RCC 7860 (cell line): ENCODE results near the gene YES1.
"Not testable (repeated sequence)": the region's sequence is repeated elsewhere in the genome, so short reads cannot be mapped to it uniquely, and the experiment has no call there.

Experiments used
- DNase-seq: peaks from one replicate; pipeline ENCODE4 v3.0.0-alpha.2; 2015; ENCODE audit warnings: low spot score
- FAIRE-seq: peaks from 2 replicates; lab custom pipeline; 2012; peaks lifted over from hg19 to GRCh38; lab: Jason Lieb, UNC

YES1 gene

DNA sequence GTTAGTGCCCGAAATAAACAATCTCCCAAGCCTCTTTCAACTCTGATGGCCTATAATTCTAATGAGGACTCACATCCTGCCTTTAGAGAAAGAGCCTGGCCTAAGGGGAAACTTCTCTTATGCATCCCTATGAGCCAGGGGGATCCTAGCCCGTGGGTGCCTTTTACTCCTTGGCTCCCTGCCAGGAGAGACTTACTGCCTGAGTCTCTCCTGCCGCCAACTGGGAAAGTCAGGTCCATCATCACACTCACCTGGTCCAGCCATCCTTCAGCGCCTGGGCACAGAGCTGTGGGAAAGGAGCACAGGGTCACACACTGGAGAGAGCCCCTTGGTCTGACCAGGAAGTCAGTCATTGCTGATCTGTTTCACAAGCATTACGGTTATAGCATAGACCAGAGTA lies 123.7 kb downstream of the YES1 start:
- DNase-seq (no peak), FAIRE-seq (no peak)

- FAIRE-seq (no peak), DNase-seq (no peak)
These were observed 125.5 kb downstream of the YES1 start for GRCh38 chr18:686339-687111.

DNA sequence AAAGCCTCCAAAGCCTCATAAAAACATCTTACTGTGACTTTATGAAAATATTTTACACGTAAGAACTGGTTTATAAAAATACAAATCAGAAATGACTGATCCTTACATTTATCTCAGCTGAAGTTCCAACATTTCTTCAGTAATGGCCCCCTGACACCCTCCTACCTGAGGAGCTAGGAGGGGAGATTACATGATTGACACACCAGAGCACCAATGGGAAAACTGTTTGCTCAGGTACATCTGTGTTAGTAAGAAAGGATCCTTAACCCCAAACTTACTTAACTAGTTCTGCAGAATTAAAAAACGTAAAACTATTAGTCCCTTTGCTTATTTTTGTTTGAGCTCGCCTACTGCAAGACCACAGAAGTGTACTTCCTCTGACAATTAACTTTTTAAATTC lies 126.6 kb downstream of the YES1 start:
- DNase-seq (no peak), FAIRE-seq (no peak)

DNA sequence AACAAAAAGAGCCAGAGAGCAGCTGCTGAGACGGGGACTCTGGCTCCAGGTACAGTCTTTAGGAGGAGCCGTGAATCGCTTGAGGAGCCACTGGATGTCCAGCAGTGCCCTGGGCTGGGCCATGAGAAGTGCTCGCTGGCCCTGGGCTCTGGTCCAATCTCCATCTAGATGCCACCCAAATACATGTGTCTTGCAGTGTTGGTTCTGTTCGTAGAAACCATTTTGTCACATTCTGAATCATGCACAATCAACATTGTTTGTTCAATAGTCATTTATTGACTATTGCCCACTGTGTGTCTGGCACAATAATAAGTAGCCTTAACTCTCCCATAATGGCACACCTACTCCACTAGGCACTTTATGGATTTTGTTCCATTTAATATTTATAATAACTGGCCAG lies 128.5 kb downstream of the YES1 start:
- DNase-seq (no peak), FAIRE-seq (no peak)

DNA sequence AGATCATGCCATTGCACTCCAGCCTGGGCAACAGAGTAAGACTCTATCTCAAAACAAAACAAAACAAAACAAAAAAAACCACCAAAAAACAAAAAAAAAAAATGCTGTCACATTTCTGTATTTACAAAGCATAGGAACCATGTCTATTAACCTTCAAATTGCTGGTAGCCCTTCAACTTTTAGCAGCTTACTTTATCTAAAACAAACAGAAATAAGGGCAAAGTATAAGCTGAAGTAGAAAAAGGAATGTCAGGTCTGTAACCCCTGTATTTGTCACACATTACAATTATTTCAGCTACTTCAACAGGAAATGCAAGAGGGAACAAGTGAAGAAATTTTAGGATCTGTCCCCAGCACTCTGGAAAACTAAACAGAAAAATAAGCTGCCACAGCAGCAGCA lies 129.2 kb downstream of the YES1 start:
- no peak for DNase-seq

GRCh38 chr18:682416-682815 lies 129.6 kb downstream of the YES1 start:
- not testable (repeated sequence) for DNase-seq, FAIRE-seq

More for the DNA sequence above, 129.2 kb downstream of the YES1 start:
- FAIRE-seq: no peak

DNA sequence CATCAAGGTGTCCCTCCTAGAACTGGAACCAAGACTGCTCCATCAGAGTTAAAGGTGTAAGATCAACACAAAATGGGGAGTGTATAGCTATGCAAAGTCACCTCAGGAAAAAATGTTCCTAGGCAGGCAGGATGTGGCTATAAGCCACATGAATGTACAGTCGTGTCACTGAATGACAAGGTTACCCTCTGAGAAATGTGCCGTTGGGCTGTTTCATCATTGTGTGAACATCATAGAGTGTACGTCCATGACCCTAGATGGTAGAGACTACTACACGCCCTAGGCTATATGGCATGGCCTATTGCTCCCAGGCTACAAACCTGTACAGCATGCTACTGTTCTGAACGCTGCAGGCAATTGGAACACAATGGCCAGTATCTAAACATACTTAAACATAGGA lies 130.1 kb downstream of the YES1 start:
- DNase-seq: no peak
- no peak for FAIRE-seq

DNA sequence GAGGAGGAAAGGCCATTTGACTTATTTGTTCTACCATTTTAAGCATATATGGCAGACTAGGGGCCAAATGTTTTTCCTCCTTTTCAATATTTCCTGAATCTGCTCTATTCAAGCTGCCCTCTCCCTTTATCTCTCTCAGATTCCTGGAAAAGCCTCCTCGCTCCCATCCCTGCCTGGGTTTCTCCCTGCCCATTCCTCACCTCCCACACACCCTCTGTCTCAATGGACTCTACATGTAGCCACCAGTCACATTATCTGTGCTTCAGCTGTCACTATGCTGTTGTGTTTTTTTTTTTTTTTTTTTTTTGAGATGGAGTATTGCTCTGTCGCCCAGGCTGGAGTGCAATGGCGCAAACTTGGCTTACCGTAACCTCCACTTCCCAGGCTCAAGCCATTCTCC lies 131.7 kb downstream of the YES1 start:
- FAIRE-seq: no peak

DNA sequence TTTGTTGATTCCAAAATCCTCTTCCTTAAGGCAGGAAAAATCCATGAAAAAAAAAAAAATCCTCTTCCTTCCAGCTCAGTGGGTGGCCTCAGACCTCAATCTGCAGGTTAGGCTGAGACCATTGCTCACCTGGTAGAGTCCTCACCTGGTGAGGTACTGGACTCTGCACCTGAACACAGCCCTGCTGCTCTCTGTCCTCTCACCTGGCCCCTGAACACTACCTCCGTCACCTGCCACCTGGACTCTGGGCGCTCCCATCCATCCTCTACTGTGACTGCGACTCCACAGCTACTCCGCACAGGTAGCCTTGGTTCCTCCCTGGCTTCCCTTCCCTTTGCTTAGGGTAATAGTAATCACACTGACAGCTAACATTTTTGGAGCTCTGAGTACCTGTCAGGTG lies 132.5 kb downstream of the YES1 start:
- DNase-seq: no peak
- no peak for FAIRE-seq

More for the DNA sequence above, 131.7 kb downstream of the YES1 start:
- DNase-seq: no peak

DNA sequence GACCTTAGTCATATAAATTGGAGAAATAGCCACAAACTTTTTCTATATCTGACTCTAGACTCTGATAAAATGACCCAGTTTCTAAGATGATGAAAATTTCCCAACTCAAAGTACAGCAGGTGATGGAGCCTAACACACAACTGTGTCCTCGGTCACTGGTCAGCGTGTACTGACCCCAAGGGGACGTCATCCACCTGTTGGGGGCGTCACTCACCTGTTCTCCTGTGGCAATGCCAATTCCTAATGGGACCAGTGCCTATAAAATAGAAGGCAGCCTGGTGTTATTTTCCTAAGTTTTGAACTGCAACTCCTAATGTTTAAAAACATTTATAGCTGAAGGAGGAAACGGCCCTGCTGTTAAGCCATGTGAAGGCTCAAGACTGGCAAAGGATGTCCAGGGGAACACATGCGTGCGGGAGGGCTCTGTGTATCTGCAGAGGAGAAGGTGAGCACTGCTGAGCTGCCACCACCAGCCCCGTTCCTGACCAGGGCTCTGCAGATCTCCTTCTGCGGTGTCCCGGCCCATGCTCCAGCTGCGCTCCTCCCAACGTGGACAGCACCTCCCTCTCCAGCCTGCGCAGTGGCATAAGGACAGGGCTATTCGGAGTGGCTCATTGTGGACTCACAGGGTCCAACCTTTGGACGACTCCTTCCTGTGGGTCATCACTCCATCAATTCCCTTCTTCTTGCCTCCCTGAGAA lies 133.4 kb downstream of the YES1 start:
- no peak for DNase-seq
- FAIRE-seq: no peak

- FAIRE-seq (no peak), DNase-seq (no peak)
These were observed 134.1 kb downstream of the YES1 start for GRCh38 chr18:677951-678381.

DNA sequence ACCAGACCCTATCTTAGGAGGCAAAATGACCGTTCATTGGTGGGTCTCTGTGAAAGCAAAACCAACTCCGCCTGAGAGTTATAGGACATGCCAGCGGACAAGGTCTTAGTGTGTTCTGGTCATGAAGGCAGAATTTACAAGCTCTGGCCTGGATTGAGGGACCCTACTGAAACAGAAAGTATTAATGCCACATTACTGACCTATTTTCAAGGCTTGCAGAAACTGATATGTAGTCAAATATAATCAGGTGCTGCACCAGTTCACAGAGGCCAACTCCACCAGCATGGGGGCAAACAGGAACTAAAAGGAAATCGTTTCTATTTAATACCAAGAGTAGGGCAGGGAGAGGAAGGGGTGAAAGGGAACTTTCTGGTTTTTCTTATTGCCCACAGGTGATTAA lies 134.9 kb downstream of the YES1 start:
- FAIRE-seq (no peak), DNase-seq (no peak)

DNA sequence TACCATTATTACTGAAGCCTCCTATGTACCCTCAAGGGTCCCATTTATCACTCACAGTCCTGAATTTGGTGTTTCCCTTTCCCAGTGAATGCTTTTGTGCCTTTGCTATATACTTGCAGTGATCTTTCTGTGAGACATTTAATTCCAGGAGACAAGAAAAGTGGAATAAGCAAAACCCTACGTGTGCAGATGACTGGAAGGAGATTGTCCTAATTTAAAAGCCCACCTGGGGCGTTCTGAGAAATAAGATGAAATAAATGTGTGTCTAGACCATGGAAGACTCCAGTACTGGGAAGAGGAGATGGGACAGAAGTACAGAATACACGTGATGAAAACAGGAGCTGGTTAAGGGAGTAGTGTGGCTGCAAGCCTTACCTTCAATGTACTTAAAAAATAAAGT lies 135.3 kb downstream of the YES1 start:
- FAIRE-seq (no peak), DNase-seq (no peak)

DNA sequence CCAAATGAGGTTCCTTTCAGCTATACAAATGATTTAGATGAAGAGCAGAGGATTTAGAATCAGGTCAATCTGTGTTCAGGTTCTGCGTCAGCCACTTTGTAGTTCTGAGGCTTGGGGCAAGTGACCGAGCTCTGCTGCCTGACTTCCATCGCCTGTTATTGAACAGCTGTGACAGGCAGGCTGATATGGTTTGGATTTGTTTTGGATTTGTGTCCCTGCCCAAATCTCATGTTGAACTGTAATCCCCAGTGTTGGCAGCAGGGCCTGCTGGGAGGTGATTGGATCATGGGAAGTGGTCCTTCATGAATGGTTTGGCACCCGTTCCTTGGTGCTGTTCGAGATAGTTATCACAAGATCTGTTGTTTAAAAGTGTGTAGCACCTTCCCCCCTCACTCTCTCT lies 136.0 kb downstream of the YES1 start:
- FAIRE-seq: no peak
- DNase-seq: no peak

DNA sequence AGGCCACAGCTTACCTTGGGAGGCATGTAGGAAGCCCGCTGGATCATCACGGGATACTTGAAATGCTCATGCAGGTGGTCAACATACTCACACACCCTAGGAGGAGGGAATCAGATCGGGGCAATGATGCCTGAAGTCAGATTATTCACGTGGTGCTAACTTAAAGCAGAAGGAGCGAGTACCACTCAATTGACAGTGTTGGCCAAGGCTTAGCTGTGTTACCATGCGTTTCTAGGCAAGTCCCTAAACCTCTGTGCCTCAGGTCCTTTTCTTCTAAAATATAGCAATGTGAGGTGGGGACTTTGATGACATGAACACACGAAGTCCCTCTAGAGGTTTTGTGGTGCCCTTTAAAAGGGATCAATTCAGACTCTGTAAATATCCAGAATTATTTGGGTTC lies 136.7 kb downstream of the YES1 start:
- FAIRE-seq (no peak), DNase-seq (no peak)

DNA sequence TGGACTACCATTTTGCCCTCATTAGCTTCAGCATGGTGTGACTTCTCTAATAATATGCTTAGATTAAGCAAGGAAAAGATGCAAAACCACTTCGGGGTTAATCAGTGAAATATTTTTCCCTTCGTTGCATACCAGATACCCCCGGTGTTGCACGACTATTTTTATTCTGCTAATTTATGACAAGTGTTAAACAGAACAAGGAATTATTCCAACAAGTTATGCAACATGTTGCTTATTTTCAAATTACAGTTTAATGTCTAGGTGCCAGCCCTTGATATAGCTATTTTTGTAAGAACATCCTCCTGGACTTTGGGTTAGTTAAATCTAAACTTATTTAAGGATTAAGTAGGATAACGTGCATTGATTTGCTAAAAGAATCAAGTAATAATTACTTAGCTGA lies 138.3 kb downstream of the YES1 start:
- DNase-seq (no peak), FAIRE-seq (no peak)

DNA sequence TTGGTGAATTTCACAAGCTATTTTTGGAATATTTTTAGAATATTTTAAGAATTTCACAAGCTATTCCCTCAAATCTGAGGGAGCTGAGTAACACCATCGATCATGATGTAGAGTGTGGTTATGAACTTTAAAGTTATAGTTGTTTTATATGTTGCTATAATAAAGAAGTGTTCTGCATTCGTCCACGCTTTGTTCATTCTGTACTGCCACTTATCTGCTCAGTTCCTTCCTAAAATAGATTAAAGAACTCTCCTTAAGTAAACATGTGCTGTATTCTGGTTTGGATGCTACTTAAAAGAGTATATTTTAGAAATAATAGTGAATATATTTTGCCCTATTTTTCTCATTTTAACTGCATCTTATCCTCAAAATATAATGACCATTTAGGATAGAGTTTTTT lies 138.7 kb downstream of the YES1 start:
- no peak for FAIRE-seq
- no peak for DNase-seq
